Natural killer cell (primary cell): Measurements from ENCODE around the gene TBC1D22A. TPM values are rescaled to one million over a fixed set of nuclear protein-coding genes. Genes with fewer than 3 reads are reported as not detected.
A peak's percentile ranks its signal among the peaks of the same experiment; 100 is the strongest.

Experiments used
- ATAC-seq, 3 donors: fragments of 150-1000 bp in 2 of 3; fragments of 200-7000 bp in 1 of 3; cut with Tn5 transposase; 1 replicate in 1 of 3; 2 replicates in 2 of 3; pipeline ENCODE4 v1.10.0; 2021; ENCODE audit warnings: mild to moderate bottlenecking in 2 of 3, moderate library complexity in 2 of 3
- DNase-seq, 2 donors: peaks; one replicate each; pipeline versions ENCODE4 v3.0.0 to v3.0.0-alpha.2; 2013 to 2021; ENCODE audit warnings: mixed read lengths in 1 of 2
- H3K27ac ChIP-seq: one replicate; pipeline ENCODE4 v1.5.1; 2013; ENCODE audit warnings: mild to moderate bottlenecking, low read length
- H3K27me3 ChIP-seq: one replicate; pipeline ENCODE4 v1.6.1; 2013; ENCODE audit warnings: low read length; ENCODE audit not compliant: control insufficient read depth, insufficient read depth
- H3K36me3 ChIP-seq: one replicate; pipeline ENCODE4 v1.6.1; 2013; ENCODE audit warnings: low read length; ENCODE audit not compliant: control insufficient read depth, insufficient read depth
- H3K4me1 ChIP-seq: one replicate; pipeline ENCODE4 v1.6.1; 2013; ENCODE audit warnings: low read length; ENCODE audit not compliant: control insufficient read depth, insufficient read depth
- H3K4me3 ChIP-seq: one replicate; pipeline ENCODE4 v1.5.1; 2013; ENCODE audit warnings: low read length
- H3K9me3 ChIP-seq: one replicate; pipeline ENCODE4 v1.6.1; 2013; ENCODE audit warnings: low read length; ENCODE audit not compliant: control insufficient read depth, insufficient read depth
- H3K27ac Mint-ChIP-seq, 2 donors: one replicate each; pipeline ENCODE4 v1.8.0; 2022; ENCODE audit warnings: mild to moderate bottlenecking in 2 of 2, mixed read lengths in 2 of 2, moderate library complexity in 1 of 2
- H3K27me3 Mint-ChIP-seq, 2 donors: one replicate each; pipeline ENCODE4 v1.8.0; 2022; ENCODE audit warnings: low read depth in 2 of 2, mixed read lengths in 2 of 2
- H3K36me3 Mint-ChIP-seq: one replicate; pipeline ENCODE4 v1.8.0; 2022; ENCODE audit warnings: mixed read lengths
- H3K4me1 Mint-ChIP-seq, 2 donors: one replicate each; pipeline ENCODE4 v1.8.0; 2022; ENCODE audit warnings: mixed read lengths in 2 of 2
- H3K4me3 Mint-ChIP-seq: one replicate; pipeline ENCODE4 v1.8.0; 2022; ENCODE audit warnings: mild to moderate bottlenecking, moderate library complexity, mixed read lengths
- H3K9me3 Mint-ChIP-seq, 2 donors: one replicate each; pipeline ENCODE4 v1.8.0; 2022; ENCODE audit warnings: mixed read lengths in 2 of 2
- CTCF ChIP-seq: fragments of 200-600 bp; IDR thresholded peaks from one replicate; pipeline ENCODE4 v1.8.0; 2022; ENCODE audit warnings: antibody characterized with exemption
- WGBS: methylation state at CpG from one replicate; pipeline ENCODE4 v1.1.7; 2013; ENCODE audit warnings: missing lambda C conversion rate; ENCODE audit not compliant: insufficient coverage; 5-methylcytosine and 5-hydroxymethylcytosine counted together
- intact Hi-C: fragments of 100-400 bp; cut with micrococcal nuclease; formaldehyde crosslinking; loops from one replicate; pipeline ENCODE4 v1.14.2; 2022
- total RNA-seq, 4 donors: library from RNA; stranded (reverse); fragments of 120-200 nt in 1 of 4; gene quantifications; one replicate each; pipeline versions ENCODE4 v1.2.3 to v1.2.4, GENCODE V29; 2013 to 2022

The TBC1D22A gene
- total RNA-seq, 3 donors from 2014 or later (not counting 1 experiment from before 2014, with no cell fraction given) = 47.4 to 53.7 (median 53.2) TPM

DNA sequence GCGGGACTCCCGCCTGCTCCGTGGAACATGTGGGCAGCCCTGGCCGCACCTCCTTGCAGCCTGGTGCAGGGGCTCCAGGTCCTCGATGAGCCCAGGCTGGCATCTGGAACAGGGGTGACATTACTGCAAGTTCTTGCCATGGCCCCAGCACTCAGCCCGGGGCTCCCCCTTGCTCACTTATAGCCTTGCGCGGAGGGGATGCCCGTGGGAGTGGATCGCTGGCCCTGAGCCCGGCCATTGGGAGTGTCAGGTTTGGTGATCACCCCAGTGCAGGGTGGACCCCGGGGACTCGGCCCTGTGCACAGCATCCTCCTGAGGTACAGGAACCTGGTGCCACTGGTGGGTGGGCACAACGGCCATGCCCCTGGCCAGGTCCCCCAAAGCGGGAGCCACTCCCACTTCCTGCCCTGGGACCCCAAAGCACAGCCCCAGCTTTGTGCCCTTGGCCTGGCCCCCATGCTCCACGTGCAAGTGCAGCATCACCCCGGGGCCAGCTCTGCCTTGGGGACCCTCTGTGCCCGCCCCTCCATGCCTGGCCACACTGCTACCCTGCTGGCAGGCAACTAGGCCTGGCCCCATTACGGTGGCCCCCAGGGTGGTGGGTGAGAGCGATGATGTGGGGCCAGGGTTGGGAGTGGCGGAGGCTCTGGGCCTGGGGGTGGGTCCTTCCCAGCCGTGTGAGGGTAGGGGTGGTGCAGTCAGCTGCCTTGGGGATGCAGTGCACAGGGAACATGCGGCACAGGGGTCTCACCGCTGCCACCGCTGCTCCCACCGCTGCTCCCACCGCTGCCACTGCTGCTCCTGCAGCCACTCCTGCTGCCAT lies 439.8 kb downstream of the TBC1D22A start:
- no peak overlapping the region for H3K27ac Mint-ChIP-seq
- no peak overlapping the region for H3K27ac ChIP-seq
- no peaks in the 10 kb centered on the region for H3K27me3 ChIP-seq
- no peak overlapping the region for H3K4me3 ChIP-seq
- H3K4me1 Mint-ChIP-seq = no peaks in the 10 kb centered on the region
- H3K36me3 Mint-ChIP-seq = no peaks in the 10 kb centered on the region
- DNase-seq = peak in 1 of 2 donors; percentile 11
- intact Hi-C loops = no loop called here
- TF ChIP-seq CTCF = no peak
- H3K9me3 ChIP-seq = no peaks in the 10 kb centered on the region
- H3K36me3 ChIP-seq = no peaks in the 10 kb centered on the region
- WGBS = 89% methylated on average over 27 of the region's 27 CpGs
- no peaks in the 10 kb centered on the region for H3K27me3 Mint-ChIP-seq
- no peaks in the 10 kb centered on the region for H3K4me1 ChIP-seq
- no peak overlapping the region for H3K4me3 Mint-ChIP-seq
- no peaks in the 10 kb centered on the region for H3K9me3 Mint-ChIP-seq
- ATAC-seq = no peak

GRCh38 chr22:47202819-47203553 lies 440.5 kb downstream of the TBC1D22A start:
- no peak overlapping the region for H3K27ac Mint-ChIP-seq
- no peak overlapping the region for H3K4me3 ChIP-seq
- no peaks in the 10 kb centered on the region for H3K27me3 ChIP-seq
- no peaks in the 10 kb centered on the region for H3K36me3 ChIP-seq
- no peak overlapping the region for H3K4me3 Mint-ChIP-seq
- no peaks in the 10 kb centered on the region for H3K4me1 Mint-ChIP-seq
- H3K36me3 Mint-ChIP-seq = no peaks in the 10 kb centered on the region
- H3K27me3 Mint-ChIP-seq = no peaks in the 10 kb centered on the region
- peak in 1 of 2 donors; percentile 3 for DNase-seq
- H3K27ac ChIP-seq = no peak overlapping the region
- H3K9me3 Mint-ChIP-seq = no peaks in the 10 kb centered on the region
- no peak for TF ChIP-seq CTCF
- intact Hi-C loops = no loop called here
- H3K9me3 ChIP-seq = no peaks in the 10 kb centered on the region
- 89% methylated on average over 15 of the region's 16 CpGs for WGBS
- ATAC-seq = no peak
- no peaks in the 10 kb centered on the region for H3K4me1 ChIP-seq

DNA sequence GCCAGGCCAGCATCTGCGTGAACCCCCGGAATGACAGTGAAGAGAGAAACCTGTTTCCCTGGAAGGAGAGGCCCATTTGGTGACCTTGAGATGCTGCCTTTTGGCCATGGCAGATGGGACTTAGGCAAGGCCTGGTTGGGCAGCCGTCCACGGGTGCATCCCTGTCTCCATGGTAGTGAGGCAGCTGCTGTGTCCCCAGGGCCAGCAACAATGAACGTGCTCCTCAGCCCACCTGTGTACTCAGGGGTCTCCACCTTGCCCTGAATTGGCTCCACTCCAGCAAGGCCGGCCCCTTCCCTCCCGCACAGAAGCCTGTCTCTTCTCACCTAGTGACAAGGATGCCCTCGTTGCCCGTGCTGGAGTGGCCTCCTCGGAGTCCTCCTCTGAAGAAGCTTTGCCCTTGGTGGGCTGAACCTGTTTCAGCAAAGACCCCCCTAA lies 441.1 kb downstream of the TBC1D22A start:
- Mint-ChIP-seq H3K4me1 (no peaks in the 10 kb centered on the region), H3K36me3 (no peaks in the 10 kb centered on the region), H3K27ac (no peak overlapping the region), H3K9me3 (no peaks in the 10 kb centered on the region), H3K27me3 (no peaks in the 10 kb centered on the region), H3K4me3 (no peak overlapping the region)
- Histone ChIP-seq H3K9me3 (no peaks in the 10 kb centered on the region), H3K4me3 (no peak overlapping the region), H3K27me3 (no peaks in the 10 kb centered on the region), H3K27ac (no peak overlapping the region), H3K4me1 (no peaks in the 10 kb centered on the region), H3K36me3 (no peaks in the 10 kb centered on the region)
- intact Hi-C loops = no loop called here
- TF ChIP-seq CTCF = no peak
- DNase-seq = peak in 1 of 2 donors; percentile 10
- no peak for ATAC-seq
- WGBS = 85% methylated on average over 10 of the region's 10 CpGs
